Measurements from ENCODE around the gene SERPIND1.

The SERPIND1 gene

DNA sequence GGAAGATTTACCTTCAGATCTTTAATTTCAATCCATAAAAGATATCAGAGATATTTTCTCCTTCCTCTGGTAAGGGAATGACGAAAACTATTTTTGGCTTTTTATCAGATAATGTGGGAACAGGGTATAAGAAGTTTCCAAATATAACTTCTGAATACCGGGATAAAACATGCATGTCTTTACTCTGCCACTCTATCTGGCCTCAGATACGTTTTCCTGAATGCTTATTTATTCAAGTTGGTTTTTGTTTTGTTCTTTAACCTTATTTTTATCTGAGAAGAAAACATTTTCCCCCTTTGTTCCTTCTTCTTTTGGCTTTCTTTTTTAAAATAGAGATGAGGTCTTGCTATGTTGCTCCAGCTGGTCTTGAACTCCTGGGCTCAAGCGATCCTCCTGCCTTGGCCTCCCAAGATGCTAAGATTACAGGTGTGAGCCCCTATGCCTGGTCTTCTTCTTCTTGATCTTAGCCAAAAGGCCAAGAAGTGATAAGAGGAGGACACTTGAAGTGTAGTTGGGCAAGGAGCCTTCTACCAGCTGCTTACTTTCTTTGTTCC lies 1.5 kb downstream of the SERPIND1 start:
- no peak for DNase-seq (ENCODE audit: low read depth in 3 of 3)

DNA sequence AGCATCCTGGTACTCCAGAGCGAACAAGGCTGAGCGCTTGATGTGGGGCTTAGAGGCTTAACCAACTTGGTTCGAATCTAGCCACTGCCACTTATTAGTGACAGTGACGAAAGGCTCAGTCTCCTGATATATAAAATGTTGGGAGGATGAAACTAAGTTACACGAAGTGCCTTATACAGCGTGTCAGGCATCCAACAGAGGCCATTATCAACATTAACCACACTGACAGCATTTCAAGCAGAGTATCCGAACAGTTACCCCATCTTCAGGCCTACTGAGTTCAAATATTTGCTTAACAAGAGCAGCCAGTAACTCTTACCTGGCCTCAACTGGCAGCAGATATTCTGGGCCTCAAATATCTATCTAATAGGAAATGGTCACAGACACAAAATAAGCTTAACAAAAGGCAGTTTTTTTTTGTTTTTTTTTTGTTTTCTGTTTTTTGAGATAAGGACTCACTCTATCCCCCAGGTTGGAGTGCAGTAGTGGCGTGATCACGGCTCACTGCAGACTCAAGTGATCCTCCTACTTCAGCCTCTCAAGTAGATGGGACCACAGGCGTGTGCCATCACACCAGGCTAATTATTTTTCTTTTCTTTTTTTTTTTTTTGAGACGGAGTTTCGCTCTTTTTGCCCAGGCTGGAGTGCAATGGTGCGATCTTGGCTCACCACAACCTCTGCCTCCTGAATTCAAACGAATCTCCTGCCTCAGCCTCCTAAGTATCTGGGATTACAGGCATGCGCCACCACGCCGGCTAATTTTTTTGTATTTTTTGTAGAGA lies 2.9 kb downstream of the SERPIND1 start:
- DNase-seq (ENCODE audit: low read depth in 3 of 3) = no peak

DNA sequence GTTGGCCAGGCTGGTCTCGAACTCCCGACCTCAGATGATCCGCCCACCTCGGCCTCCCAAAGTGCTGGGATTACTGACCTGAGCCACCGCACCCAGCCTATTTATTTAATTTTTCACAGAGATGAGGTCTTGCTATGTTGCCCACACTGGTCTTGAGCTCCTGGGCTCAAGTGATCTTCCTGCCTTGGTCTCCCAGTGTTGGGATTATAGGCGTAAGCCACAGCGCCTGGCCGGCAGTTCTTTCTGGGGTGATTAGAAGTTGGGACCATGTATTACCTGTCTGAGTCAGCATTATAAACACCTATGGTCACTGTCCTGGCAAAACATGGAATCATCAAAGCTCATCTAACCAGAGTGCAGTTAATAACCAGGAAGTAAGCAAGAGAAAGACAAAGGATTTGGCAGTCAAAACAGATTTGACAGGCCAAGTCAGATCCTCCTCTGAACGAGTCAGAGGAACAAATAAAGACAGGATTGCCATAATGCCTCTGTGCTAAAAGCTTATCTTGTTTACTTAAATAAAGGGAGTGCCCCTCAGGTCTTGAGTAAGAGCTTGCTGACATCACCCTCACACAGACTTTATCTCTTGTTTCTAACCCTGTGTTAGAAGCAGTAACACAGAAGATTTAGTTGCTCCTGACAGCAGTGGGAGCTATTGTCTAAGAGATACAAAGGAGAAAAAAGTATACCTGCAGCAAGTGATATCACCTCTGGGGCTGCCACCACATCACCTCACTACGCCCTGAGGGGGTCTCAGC lies 3.7 kb downstream of the SERPIND1 start:
- DNase-seq (ENCODE audit: low read depth in 3 of 3) = no peak

DNA sequence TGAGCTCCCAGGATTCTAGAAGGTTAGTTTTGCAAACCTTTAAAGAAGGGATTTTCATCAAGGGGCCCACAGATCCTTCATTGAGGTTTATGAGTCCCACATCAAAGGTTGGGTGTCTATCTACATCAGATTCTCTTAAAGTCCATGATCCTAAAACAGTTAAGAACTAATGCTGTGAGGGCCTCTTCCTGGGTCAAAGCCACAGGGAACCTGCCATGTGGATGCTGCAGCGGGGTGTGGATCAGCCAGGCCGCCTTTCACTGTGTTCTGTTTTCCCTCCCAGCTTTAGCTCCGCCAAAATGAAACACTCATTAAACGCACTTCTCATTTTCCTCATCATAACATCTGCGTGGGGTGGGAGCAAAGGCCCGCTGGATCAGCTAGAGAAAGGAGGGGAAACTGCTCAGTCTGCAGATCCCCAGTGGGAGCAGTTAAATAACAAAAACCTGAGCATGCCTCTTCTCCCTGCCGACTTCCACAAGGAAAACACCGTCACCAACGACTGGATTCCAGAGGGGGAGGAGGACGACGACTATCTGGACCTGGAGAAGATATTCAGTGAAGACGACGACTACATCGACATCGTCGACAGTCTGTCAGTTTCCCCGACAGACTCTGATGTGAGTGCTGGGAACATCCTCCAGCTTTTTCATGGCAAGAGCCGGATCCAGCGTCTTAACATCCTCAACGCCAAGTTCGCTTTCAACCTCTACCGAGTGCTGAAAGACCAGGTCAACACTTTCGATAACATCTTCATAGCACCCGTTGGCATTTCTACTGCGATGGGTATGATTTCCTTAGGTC lies 5.3 kb downstream of the SERPIND1 start:
- DNase-seq (ENCODE audit: low read depth in 3 of 3) = no peak

DNA sequence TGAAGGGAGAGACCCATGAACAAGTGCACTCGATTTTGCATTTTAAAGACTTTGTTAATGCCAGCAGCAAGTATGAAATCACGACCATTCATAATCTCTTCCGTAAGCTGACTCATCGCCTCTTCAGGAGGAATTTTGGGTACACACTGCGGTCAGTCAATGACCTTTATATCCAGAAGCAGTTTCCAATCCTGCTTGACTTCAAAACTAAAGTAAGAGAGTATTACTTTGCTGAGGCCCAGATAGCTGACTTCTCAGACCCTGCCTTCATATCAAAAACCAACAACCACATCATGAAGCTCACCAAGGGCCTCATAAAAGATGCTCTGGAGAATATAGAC lies 5.9 kb downstream of the SERPIND1 start:
- no peak for DNase-seq (ENCODE audit: low read depth in 3 of 3)

DNA sequence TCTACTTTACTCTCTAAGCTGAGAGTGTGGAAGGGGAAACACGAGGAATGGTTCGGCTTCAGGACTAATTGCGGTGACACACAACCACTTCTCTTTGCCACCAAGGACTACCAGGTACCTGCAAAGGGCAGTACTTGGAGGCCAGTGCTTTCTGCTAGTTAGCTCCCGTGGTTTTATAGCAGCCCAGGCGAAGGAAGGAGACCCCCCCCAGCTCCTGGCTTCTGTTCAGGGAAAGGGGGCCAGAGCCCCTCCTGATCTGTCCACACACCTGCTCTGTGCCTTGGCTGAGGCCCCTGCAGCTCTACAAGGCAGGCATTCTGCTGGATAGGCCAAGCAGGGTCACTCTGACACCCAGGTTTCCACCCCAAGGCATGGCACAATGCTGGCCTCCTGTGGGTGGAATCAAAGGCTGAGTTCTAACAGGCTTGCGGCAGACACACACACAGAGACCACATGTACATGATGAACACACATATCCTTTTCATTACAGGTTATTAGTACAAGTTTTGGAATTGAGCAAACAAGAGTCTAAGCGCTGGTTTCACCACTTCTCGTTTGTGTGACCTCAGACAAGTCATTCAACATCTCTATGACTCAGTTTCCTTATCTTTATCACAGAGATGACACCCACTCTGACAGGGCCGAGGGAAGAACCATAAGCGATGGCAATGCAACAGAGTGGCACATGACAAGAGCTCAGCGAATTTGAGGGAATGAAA lies 7.5 kb downstream of the SERPIND1 start:
- peak; percentile 19 to 40 (median 24) for DNase-seq (ENCODE audit: low read depth in 3 of 3)

DNA sequence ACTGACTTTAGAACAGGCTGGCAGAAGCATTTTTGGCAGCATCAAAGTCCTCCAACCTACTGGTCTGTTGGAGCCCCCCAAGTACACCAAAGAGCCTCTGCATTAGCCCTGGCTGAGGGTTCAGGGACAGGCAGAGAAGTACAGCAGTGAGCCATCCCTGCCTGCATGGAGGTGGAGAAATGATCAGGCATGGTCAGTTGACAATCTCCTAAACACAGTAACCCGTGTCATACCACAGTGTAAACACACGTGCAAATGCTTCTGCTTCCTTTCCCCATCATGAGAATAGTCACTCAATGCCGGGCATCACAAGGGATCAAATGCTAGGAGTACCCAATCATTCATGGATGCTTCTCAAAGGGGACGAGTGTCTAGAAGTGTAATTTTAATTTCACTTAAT lies 8.2 kb downstream of the SERPIND1 start:
- DNase-seq (ENCODE audit: low read depth in 3 of 3) = no peak

DNA sequence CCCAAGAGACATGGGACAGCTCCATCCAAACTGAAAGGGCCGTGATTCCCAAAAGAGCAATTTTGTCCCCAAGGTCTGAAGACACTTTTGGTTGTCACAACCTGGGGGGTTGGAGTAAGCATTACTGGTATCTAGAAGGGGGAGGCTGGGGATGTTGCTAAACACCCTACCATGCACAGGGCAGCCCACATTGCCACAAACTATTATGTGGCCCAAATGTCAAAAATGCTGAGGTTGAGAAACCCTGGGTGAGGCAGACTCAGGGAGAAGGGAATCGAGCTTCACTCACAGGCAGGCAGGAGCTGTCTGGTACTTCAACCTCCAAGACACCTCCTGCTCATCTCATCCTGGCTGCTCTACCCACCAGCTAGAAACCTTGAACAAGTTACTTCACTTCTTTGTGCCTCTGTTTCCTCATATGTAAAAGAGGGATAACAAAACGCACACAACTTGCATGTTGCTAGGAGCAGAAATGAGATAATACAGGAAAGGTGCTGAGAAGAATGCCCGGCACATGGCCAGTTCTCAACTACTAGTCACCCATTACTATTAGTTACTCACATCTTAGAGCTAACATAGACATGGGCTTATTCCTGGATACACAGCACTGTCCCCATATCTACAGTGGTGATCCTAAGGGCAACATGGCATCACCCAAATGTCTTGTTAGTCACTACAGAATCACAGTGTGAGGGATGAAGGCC lies 8.8 kb downstream of the SERPIND1 start:
- DNase-seq (ENCODE audit: low read depth in 3 of 3) = no peak

DNA sequence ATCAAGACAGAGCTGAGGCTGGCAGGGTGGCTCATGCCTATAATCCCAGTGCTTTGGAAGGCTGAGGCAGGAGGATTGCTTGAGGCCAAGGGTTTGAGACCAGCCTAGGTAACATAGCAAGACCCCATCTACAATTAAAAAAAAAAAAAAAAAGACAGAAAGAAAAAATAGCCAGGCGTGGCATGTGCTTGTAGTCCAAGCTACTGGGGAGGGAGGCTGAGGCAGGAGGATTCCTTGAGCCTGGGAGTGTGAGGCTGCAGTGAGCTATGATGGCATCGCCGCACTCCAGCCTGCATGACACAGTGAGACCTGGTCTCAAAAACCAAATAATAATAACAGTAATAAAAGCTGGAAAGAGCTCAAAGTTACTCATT lies 9.4 kb downstream of the SERPIND1 start:
- DNase-seq (ENCODE audit: low read depth in 3 of 3) = no peak

DNA sequence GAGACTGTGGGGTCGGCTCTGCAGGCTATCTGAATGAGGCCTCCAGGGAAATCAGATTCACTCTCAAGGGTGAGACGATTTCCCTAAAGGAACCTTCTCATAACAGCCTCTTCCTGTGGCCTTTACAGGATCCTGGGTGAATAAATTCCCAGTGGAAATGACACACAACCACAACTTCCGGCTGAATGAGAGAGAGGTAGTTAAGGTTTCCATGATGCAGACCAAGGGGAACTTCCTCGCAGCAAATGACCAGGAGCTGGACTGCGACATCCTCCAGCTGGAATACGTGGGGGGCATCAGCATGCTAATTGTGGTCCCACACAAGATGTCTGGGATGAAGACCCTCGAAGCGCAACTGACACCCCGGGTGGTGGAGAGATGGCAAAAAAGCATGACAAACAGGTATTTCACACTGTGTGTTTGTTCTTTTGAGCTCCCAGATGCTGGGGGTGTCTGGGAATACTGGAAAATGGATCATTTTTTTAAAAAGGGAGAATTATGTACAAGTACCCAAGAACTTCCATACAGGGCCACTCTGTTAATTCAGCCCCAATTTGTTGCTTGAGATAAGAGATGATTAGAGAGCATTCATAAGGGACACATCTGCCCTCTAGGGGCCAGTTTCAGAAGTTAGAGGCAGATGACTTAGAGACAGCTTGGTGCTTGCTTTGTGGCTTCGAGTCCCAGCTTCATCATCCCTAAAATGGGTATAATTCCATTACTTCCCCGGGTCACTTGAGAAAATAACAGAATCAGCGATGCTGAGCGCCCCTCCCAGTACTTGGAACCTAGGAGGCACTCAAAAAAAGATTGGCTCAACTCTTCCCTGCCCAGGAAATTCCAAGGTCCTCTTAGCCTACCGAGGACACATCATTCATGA lies 10.2 kb downstream of the SERPIND1 start:
- DNase-seq (ENCODE audit: low read depth in 3 of 3) = peak; percentile 9 to 46 (median 23)

DNA sequence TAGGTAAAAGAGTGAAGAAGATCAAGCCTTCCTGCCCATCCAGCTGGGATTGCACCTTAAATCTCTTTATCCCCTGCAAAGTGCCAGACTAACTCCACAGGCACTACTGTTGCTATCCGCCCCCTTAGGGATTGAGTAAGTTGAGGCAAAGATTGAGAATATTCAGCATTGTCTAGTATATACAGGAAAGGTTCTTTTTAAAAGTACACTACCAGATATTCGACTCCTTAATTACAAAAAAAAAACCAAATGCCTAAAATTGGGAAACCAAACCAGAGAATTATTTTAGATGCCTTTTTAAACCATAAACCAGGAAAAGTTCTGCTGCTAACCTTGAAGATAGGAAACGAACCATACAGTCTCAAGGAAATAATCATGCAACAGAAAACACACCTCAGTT lies 11.5 kb downstream of the SERPIND1 start:
- no peak for DNase-seq (ENCODE audit: low read depth in 3 of 3)

DNA sequence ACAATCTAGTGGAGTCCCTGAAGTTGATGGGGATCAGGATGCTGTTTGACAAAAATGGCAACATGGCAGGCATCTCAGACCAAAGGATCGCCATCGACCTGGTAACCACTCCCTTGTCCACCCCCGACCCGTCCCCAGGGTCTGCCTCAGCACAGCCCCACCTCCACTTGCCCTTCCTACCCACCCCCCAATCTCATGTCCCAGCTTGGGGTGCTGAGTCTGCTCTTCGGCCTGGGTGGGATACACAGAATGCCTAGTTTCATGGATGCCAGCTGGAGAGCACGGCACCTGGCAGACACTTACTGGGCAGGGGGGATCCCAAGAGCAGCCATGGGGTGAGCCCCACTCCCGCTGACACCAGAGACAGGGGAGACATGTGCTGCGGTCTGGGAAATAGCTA lies 12.1 kb downstream of the SERPIND1 start:
- no peak for DNase-seq (ENCODE audit: low read depth in 3 of 3)

DNA sequence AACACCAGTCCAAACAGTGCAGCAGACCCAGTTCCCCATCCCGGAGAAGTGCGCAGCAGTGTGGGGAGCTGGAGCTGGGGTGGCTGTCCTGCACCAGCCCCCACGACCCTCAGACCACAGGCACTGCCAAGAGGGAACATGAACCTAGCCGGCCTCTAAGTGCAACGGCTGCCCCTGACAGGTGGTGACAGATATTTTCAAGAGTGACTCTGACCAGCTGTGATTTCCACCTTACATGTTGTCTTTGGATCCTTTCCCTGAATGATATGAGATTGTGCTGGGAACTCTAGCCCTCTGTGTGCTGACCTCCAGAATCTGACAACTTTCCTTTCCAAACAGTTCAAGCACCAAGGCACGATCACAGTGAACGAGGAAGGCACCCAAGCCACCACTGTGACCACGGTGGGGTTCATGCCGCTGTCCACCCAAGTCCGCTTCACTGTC lies 12.6 kb downstream of the SERPIND1 start:
- no peak for DNase-seq (ENCODE audit: low read depth in 3 of 3)

DNA sequence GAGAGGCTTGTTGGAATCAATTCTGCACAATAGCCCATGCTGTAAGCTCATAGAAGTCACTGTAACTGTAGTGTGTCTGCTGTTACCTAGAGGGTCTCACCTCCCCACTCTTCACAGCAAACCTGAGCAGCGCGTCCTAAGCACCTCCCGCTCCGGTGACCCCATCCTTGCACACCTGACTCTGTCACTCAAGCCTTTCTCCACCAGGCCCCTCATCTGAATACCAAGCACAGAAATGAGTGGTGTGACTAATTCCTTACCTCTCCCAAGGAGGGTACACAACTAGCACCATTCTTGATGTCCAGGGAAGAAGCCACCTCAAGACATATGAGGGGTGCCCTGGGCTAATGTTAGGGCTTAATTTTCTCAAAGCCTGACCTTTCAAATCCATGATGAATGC lies 13.3 kb downstream of the SERPIND1 start:
- DNase-seq (ENCODE audit: low read depth in 3 of 3) = no peak

DNA sequence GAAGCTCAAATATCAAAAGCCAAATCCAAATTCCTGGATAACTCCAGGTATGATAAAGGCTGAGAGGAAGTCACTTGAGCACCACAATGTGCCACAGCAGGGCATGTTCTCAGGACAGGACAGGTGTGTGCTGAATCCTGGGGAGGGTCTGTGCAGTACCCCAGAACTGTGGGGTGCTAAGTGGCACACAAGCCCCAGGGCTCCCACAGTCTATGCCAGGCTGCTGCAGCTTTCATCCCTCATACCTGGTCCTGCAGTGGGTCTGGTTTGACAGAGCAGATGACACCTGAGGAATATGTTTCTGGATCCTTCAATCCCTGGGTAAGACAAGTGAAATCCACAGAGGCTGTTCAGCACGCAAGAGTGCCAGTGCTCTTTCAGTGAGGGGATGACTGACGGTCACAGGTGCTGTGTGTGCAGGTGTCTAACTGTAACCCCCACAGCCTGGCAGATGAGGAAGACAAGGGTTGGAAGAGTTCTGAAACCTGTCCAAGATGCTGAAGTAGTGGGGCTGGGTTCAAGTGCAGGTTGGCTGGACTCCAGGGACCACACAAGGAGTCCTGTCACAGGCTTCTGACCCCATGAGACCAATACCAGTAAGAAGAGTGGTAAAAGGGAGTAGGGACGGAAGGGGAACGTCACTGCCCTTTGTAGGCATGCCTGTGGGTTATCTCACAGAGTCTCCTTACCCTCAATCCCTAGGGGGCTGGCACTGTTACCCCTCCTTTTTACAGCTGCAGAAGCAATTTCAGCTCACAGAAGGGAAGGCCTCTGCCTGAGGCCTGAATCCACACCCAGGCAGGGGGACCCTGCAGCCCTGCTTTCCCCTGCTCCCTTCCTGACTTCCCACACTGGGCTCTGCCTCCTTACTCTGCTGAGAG lies 14.1 kb downstream of the SERPIND1 start:
- no peak for DNase-seq (ENCODE audit: low read depth in 3 of 3)

DNA sequence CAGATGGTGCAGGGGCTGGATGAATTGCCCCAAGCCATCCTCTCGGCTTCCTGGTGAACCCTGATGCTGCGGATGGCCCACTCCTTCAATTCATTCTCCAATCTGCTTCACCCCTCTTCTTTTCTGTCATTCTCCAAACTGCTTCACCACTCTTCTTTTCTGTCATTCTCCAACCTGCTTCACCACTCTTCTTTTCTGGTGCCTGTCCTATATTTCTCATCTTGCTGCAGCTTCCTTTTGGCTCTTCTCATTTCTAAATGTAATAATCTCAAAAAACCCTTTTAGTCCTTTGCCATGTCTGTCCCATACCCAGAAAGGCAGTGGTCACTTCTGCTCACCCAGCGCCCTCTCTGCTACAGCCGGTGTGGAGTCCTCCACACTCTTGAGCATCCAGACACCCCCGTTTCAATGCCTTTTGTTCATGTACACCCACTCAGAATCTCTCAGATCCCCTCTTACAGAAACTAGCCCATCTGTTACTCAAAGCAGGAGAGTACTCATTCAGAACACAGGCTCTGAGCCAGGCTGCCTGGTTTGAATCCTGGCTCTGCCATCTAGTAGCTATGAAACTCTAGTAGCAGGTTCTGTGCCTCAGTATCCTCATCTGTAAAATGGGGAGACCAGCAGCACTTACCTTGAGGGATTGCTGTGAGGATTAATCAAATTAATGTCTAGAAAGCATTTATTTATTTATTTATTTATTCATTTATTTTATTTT lies 14.9 kb downstream of the SERPIND1 start:
- no peak for DNase-seq (ENCODE audit: low read depth in 3 of 3)

DNA sequence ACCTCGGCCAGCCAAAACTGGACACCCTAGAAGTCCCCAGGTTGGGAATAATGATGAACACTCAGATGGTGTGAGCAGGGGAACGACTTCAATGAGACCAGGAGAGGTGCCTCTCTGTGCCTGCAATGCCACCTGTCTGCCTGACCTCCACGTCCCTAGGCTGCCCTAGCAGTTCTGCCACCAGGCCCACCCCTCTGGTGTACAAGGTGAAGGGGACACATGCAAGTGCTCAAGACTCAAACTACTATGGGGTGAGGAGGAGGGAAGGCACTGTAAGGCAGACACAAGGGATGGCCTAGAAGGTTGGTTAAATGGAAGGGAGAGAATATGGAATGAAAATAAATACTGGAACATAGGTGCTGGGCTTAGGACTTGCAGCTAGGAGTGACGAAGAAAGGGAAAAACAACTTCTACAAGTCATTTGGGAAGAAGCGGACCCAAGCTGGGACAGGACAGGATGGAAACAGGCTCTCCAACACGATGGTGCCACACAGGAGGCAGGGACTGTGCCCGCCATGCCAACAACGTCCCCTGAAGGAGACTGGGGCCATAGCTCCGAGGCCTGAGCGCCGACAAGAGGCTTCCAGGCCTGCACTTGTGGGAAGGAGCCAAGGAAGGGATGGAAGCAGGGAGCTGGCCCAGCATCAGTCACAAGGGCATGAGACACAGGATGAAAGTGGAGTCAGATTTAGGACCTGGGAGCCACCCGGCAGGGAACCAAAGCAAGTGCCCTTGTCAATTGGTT lies 18.5 kb downstream of the SERPIND1 start:
- DNase-seq (ENCODE audit: low read depth in 3 of 3) = no peak

Measured in stimulated activated CD4-positive, alpha-beta T cell treated with anti-CD3 and anti-CD28 coated beads, TNF-alpha, amount 100 ng/mL, for 48 hours (primary cell).